Measurements from ENCODE around the gene ZNF334.

GRCh38 chr20:46553926-46554325 is 40.6 kb upstream of the ZNF334 start:
- TF ChIP-seq POLR2A (IDR thresholded peaks at IDR 0.05) (no peak), POLR2AphosphoS5 (IDR thresholded peaks at IDR 0.05) (no peak)
- TF ChIP-seq, protein P1, sequence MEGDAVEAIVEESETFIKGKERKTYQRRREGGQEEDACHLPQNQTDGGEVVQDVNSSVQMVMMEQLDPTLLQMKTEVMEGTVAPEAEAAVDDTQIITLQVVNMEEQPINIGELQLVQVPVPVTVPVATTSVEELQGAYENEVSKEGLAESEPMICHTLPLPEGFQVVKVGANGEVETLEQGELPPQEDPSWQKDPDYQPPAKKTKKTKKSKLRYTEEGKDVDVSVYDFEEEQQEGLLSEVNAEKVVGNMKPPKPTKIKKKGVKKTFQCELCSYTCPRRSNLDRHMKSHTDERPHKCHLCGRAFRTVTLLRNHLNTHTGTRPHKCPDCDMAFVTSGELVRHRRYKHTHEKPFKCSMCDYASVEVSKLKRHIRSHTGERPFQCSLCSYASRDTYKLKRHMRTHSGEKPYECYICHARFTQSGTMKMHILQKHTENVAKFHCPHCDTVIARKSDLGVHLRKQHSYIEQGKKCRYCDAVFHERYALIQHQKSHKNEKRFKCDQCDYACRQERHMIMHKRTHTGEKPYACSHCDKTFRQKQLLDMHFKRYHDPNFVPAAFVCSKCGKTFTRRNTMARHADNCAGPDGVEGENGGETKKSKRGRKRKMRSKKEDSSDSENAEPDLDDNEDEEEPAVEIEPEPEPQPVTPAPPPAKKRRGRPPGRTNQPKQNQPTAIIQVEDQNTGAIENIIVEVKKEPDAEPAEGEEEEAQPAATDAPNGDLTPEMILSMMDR (IDR thresholded peaks at IDR 0.05) = no peak

Data from breast epithelium (tissue), 3 donors.